Spleen (tissue), 11 donors: ENCODE data around the gene MRPS21. TPM values are rescaled to one million over a fixed set of nuclear protein-coding genes. Genes with fewer than 3 reads are reported as not detected.
A peak's percentile ranks its signal among the peaks of the same experiment; 100 is the strongest.

Experiments
- DNase-seq: peaks from one replicate; pipeline ENCODE4 v3.0.0-alpha.2; 2020
- H3K27ac ChIP-seq, 8 donors: fragments of 200-600 bp; sonication (generic) in 7 of 8; 1 replicate in 4 of 8; 2 replicates in 4 of 8; pipeline versions ENCODE4 v1.5.0 to v1.8.0; 2016 to 2021; ENCODE audit warnings: inconsistent platforms in 4 of 8, mild to moderate bottlenecking in 4 of 8, moderate library complexity in 1 of 8
- H3K27me3 ChIP-seq, 7 donors: fragments of 200-600 bp; sonication (generic) in 6 of 7; replicated peaks in 1 of 7; 1 replicate in 4 of 7; 2 replicates in 3 of 7; pipeline versions ENCODE4 v1.5.0 to v1.8.0; 2016 to 2021; ENCODE audit warnings: inconsistent platforms in 3 of 7, mild to moderate bottlenecking in 1 of 7
- H3K36me3 ChIP-seq, 6 donors: fragments of 200-600 bp; sonication (generic) in 5 of 6; 1 replicate in 4 of 6; 2 replicates in 2 of 6; pipeline versions ENCODE4 v1.5.0 to v1.8.0; 2016 to 2021; ENCODE audit warnings: inconsistent platforms in 2 of 6
- H3K4me1 ChIP-seq, 6 donors: fragments of 200-600 bp; sonication (generic) in 5 of 6; 1 replicate in 3 of 6; 2 replicates in 3 of 6; pipeline versions ENCODE4 v1.5.0 to v1.8.0; 2016 to 2021; ENCODE audit warnings: inconsistent platforms in 3 of 6
- H3K4me3 ChIP-seq, 8 donors: fragments of 200-600 bp; sonication (generic) in 7 of 8; 1 replicate in 4 of 8; 2 replicates in 4 of 8; pipeline versions ENCODE4 v1.5.0 to v1.8.0; 2016 to 2021; ENCODE audit warnings: inconsistent platforms in 4 of 8, mild to moderate bottlenecking in 4 of 8, moderate library complexity in 2 of 8
- H3K9me3 ChIP-seq, 8 donors: fragments of 200-600 bp; sonication (generic) in 7 of 8; 1 replicate in 4 of 8; 2 replicates in 4 of 8; pipeline versions ENCODE4 v1.5.0 to v1.8.0; 2016 to 2021; ENCODE audit warnings: inconsistent platforms in 4 of 8
- POLR2A ChIP-seq, 3 donors: fragments of 450-650 bp; IDR thresholded peaks; one replicate each; pipeline ENCODE4 v1.5.1; 2017; ENCODE audit warnings: antibody characterized with exemption in 3 of 3, mild to moderate bottlenecking in 1 of 3
- POLR2AphosphoS5 ChIP-seq, 3 donors: sonication (generic); formaldehyde crosslinking; IDR thresholded peaks; one replicate each; pipeline ENCODE4 v1.5.1; 2017; ENCODE audit warnings: antibody characterized with exemption in 3 of 3
- WGBS, 5 donors: extraction: QIAGEN DNeasy Blood & Tissue Kit in 3 of 5; methylation state at CpG; one replicate each; pipeline versions ENCODE4 v1.1.5 to v1.1.7; 2013 to 2018; 5-methylcytosine and 5-hydroxymethylcytosine counted together
- intact Hi-C: fragments of 100-400 bp; cut with DNase I; formaldehyde crosslinking; loops from one replicate; pipeline ENCODE4 v1.15.0; 2023; ENCODE audit warnings: low total_unique reads
- polyA plus RNA-seq, 3 donors: library from polyadenylated mRNA; stranded (reverse); fragments of 200-250 nt; gene quantifications; one replicate each; pipeline ENCODE4 v1.2.1, GENCODE V29; 2013
- total RNA-seq, 7 donors: library from RNA; depleted of rRNA in 3 of 7; stranded (reverse); fragments of >200 nt in 3 of 7; fragmentation: NEBNext Ultra II Directional in 4 of 7; extraction: Animal tissue kit (Norgen Biotek cat#: 25700) in 4 of 7; gene quantifications; one replicate each; pipeline versions ENCODE4 v1.1.0 to v1.2.1, GENCODE V29; 2016 to 2021
- TF ChIP-seq, protein P1 (sequence below), 11 experiments: fragments of 200-600 bp in 7 of 11; fragments of 450-650 bp in 4 of 11; sonication (generic) in 4 of 11; IDR thresholded peaks in 8 of 11; conservative IDR thresholded peaks in 3 of 11; 1 replicate in 7 of 11; 2 replicates in 4 of 11; pipeline versions ENCODE4 v1.4.0 to v1.8.0; 2016 to 2021; ENCODE audit warnings: antibody characterized with exemption in 11 of 11, inconsistent platforms in 4 of 11, mild to moderate bottlenecking in 1 of 11
- donor health status: healthy with polysubstance abuse.
- donor health status: DM: no; HTN: no; CAD: no; lungs with moderate emphysema.
- donor health status: DM: no; HTN: no; CAD: no.
- donor health status: Bipolar disorder and iron deficiency.
- donor health status: healthy.
- donor health status: DM: no; HTN: no; CAD: no.
- donor health status: DM: yes; HTN: yes; CAD: no.

MRPS21 gene
- total and polyA plus RNA-seq, 10 donors: 39.3 to 116 (median 47.3) TPM

- peak overlapping the region in 6 of 8 donors; percentile 34 to 72 (median 69) for H3K27ac ChIP-seq
- H3K27me3 ChIP-seq: no peaks in the 10 kb centered on the region
- intact Hi-C loops: no loop called here
These were observed 22.2 kb upstream of the MRPS21 start for GRCh38 chr1:150271291-150271959.

GRCh38 chr1:150273311-150273710 is 20.4 kb upstream of the MRPS21 start:
- no peak for DNase-seq
- Histone ChIP-seq H3K27ac (peak overlapping the region in 7 of 8 donors; percentile 4 to 72 (median 69)), H3K27me3 (no peaks in the 10 kb centered on the region), H3K4me1 (peaks cover 11 to 39% (median 23%) of the 10 kb centered on the region in 6 donors), H3K4me3 (peak overlapping the region in 3 of 8 donors; percentile 19 to 51 (median 36)), H3K9me3 (no peaks in the 10 kb centered on the region), H3K36me3 (peaks cover 0 to 23% (median 0%) of the 10 kb centered on the region in 6 donors)
- TF ChIP-seq, protein P1, sequence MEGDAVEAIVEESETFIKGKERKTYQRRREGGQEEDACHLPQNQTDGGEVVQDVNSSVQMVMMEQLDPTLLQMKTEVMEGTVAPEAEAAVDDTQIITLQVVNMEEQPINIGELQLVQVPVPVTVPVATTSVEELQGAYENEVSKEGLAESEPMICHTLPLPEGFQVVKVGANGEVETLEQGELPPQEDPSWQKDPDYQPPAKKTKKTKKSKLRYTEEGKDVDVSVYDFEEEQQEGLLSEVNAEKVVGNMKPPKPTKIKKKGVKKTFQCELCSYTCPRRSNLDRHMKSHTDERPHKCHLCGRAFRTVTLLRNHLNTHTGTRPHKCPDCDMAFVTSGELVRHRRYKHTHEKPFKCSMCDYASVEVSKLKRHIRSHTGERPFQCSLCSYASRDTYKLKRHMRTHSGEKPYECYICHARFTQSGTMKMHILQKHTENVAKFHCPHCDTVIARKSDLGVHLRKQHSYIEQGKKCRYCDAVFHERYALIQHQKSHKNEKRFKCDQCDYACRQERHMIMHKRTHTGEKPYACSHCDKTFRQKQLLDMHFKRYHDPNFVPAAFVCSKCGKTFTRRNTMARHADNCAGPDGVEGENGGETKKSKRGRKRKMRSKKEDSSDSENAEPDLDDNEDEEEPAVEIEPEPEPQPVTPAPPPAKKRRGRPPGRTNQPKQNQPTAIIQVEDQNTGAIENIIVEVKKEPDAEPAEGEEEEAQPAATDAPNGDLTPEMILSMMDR (IDR thresholded peaks at IDR 0.05 in 8 of 11, conservative IDR thresholded peaks at IDR 0.05 in 3 of 11): no peak
- no peak for TF ChIP-seq POLR2AphosphoS5 (IDR thresholded peaks at IDR 0.05)
- no peak for TF ChIP-seq POLR2A (IDR thresholded peaks at IDR 0.05)
- intact Hi-C loops: no loop called here
- WGBS, 5 donors: 54 to 74% (median 65%) methylated on average over 1 of the region's 1 CpG

More at GRCh38 chr1:150271291-150271959, 22.2 kb upstream of the MRPS21 start:
- WGBS, 5 donors: 91 to 98% (median 94%) methylated on average over 7 of the region's 7 CpGs
- DNase-seq: no peak
- Histone ChIP-seq H3K4me3 (no peak overlapping the region), H3K9me3 (no peaks in the 10 kb centered on the region), H3K36me3 (peaks cover 0 to 20% (median 9%) of the 10 kb centered on the region in 6 donors), H3K4me1 (peaks cover 20 to 57% (median 38%) of the 10 kb centered on the region in 6 donors)
- TF ChIP-seq POLR2A (IDR thresholded peaks at IDR 0.05): no peak
- no peak for TF ChIP-seq POLR2AphosphoS5 (IDR thresholded peaks at IDR 0.05)
- TF ChIP-seq, protein P1 (IDR thresholded peaks at IDR 0.05 in 8 of 11, conservative IDR thresholded peaks at IDR 0.05 in 3 of 11): no peak

DNA sequence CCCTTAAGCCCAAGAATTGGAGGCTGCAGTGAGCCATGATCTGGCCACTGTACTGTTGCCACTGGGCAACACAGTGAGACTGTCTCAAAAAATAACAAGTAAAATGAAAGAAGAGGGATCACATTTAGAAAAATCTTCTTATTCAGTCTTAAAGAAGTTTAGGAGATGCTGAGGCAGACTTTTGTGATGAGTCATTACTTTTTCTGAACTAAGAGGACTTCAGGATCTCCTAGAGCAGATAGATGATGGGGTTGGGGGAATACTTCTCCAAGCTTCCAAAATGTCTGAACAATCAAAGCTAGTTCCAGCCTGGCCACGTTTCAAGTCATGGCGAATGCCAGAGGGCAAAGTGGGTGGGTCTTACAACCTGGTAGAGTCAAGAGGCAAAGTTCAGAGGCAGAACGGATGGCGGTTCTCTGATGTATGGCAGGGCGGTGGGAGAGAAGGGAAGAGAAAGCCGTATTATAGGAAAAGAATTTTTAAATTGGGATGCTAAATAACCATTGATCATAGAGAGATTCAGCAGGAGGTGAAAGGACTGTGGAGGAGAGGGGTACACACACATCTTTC is 13.4 kb upstream of the MRPS21 start:
- H3K4me1 ChIP-seq: peaks cover 4 to 30% (median 24%) of the 10 kb centered on the region in 6 donors
- WGBS, 5 donors: 80 to 93% (median 89%) methylated on average over 6 of the region's 6 CpGs
- H3K27ac ChIP-seq: peak overlapping the region in 1 of 8 donors; percentile 71
- DNase-seq: no peak
- intact Hi-C loops: no loop called here
- H3K4me3 ChIP-seq: no peak overlapping the region
- no peak for TF ChIP-seq POLR2A (IDR thresholded peaks at IDR 0.05)
- H3K9me3 ChIP-seq: no peaks in the 10 kb centered on the region
- H3K27me3 ChIP-seq: peaks cover 0 to 12% (median 0%) of the 10 kb centered on the region in 7 donors
- peaks cover 0 to 31% (median 0%) of the 10 kb centered on the region in 6 donors for H3K36me3 ChIP-seq

GRCh38 chr1:150281221-150281757 is 12.4 kb upstream of the MRPS21 start:
- peak; percentile 84 for DNase-seq
- Histone ChIP-seq H3K27me3 (peaks cover 0 to 12% (median 0%) of the 10 kb centered on the region in 7 donors), H3K36me3 (peaks cover 0 to 24% (median 0%) of the 10 kb centered on the region in 6 donors), H3K4me1 (peaks cover 4 to 30% (median 24%) of the 10 kb centered on the region in 6 donors), H3K9me3 (no peaks in the 10 kb centered on the region), H3K27ac (peak overlapping the region; percentile 41 to 77 (median 70)), H3K4me3 (peak overlapping the region; percentile 32 to 77 (median 54))
- TF ChIP-seq POLR2AphosphoS5 (IDR thresholded peaks at IDR 0.05) (no peak), POLR2A (IDR thresholded peaks at IDR 0.05) (no peak)
- TF ChIP-seq, protein P1 (IDR thresholded peaks at IDR 0.05 in 8 of 11, conservative IDR thresholded peaks at IDR 0.05 in 3 of 11): peak; percentile 49 to 82 (median 69)
- WGBS, 5 donors: 3 to 5% (median 4%) methylated on average over 15 of the region's 15 CpGs
- intact Hi-C loops: no loop called here
